ENCODE data around the gene ADORA1. TPM values are rescaled to one million over a fixed set of nuclear protein-coding genes. Genes with fewer than 3 reads are reported as not detected.

Gene ADORA1
- total RNA-seq, 2 experiments from 2014 or later = not detected

DNA sequence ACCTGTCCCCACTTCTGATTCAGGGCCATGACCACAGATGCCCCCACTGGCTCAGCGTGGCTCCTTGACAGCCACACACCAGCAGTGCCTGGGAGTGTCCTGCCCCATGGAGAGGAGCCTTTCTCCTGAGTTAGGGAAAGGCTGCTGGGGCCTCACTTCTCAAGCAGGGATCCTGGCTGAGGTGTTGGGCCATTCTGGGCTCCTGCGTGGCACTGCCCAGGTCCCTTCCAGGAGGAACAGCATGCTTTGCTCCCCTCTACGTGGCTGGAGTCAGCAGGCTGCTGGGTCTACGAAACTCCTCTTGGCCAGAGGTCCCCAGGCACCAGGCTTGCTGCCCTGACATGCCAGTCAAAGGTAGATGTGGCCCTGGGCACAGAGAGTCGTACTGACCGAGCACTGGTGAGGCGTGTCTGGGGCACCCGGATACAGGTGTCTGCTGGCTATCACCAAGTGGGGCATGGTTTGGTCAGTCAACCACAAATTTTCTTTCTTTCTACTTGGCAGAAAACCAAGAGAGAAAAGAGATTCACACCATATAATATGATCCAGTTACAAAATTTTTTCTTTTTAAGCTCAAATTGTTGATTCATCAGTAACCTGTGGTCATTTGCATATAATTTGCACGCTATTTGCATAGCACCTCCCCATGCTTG, 4.1 kb downstream of the ADORA1 start:
- POLR2A ChIA-PET = interaction anchor here (1.3 kb wide), 1 partner anchor 9 kb away, joined by 3 read pairs; no protein-coding TSS in a partner anchor
- intact Hi-C loops (cut with micrococcal nuclease; ENCODE audit: unreplicated experiment) = no loop called here
- Histone ChIP-seq H3K9me2 (ENCODE audit: insufficient read depth, low read length) (no peaks in the 10 kb centered on the region), H3K79me2 (ENCODE audit: insufficient read depth, low read depth, low read length) (no peaks in the 10 kb centered on the region), H3K4me3 (ENCODE audit: low read depth, low read length, poor library complexity, severe bottlenecking) (no peak overlapping the region), H3K27ac (ENCODE audit: low read depth, low read length, poor library complexity, severe bottlenecking) (no peak overlapping the region), H3K4me1 (ENCODE audit: insufficient read depth, low read length, poor library complexity, severe bottlenecking) (no peaks in the 10 kb centered on the region), H3K36me3 (ENCODE audit: insufficient read depth, low read length) (no peaks in the 10 kb centered on the region), H3K4me2 (ENCODE audit: low read length) (no peak overlapping the region), H3K9me3 (ENCODE audit: low read length) (no peaks in the 10 kb centered on the region), H2AFZ (ENCODE audit: low read length) (no peak overlapping the region), H4K20me1 (ENCODE audit: insufficient read depth, low read length) (no peaks in the 10 kb centered on the region)
- BruUV-seq (replicated peaks) = no TSS peak
- CTCF ChIA-PET (ENCODE audit: unreplicated experiment) = no interaction called here
- no peak for DNase-seq (ENCODE audit: low spot score)
- no peak for TF ChIP-seq EZH2phosphoT487 (IDR thresholded peaks at IDR 0.05; ENCODE audit: borderline replicate concordance, low read depth, low read length)
- TF ChIP-seq, protein P1, sequence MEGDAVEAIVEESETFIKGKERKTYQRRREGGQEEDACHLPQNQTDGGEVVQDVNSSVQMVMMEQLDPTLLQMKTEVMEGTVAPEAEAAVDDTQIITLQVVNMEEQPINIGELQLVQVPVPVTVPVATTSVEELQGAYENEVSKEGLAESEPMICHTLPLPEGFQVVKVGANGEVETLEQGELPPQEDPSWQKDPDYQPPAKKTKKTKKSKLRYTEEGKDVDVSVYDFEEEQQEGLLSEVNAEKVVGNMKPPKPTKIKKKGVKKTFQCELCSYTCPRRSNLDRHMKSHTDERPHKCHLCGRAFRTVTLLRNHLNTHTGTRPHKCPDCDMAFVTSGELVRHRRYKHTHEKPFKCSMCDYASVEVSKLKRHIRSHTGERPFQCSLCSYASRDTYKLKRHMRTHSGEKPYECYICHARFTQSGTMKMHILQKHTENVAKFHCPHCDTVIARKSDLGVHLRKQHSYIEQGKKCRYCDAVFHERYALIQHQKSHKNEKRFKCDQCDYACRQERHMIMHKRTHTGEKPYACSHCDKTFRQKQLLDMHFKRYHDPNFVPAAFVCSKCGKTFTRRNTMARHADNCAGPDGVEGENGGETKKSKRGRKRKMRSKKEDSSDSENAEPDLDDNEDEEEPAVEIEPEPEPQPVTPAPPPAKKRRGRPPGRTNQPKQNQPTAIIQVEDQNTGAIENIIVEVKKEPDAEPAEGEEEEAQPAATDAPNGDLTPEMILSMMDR (conservative IDR thresholded peaks at IDR 0.05; ENCODE audit: low read length) = no peak

DNA sequence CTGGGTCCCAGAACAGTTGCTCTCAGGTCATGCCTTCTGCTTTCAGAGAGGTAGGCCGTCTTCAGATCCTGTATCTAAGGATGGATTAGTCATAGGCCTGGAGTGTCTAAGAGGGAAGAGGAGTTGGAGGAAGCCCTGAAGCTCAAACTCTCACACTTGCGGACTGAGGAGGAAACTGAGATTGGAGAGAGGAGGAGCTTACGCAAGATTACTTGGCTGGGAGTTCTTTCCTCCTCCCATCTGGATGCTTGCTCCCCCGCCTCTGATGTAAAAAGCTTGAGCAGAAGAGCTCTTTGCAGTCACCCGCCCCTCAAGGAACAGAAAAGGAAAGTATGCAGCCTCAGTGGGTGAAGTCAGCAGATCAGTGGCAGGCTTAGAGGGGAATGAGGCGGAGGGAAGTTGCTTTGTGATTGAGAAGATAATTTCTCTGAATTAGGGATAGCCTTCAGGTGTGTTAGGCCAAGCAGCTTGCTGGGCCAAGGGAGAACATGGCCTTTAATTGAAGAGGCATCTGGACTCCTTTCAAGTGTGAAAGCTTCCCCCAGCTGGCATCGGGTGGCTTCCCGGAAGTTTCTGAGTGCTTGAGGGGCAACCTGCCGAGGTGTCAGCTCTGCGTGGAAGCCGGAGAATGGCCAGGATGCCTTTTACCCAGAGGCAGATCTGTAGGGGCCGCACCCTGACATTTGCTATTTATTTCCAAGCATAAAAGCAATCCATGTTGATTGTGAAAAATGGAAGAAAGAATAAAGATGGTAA, 6.6 kb downstream of the ADORA1 start:
- H3K79me2 ChIP-seq (ENCODE audit: insufficient read depth, low read depth, low read length) = no peaks in the 10 kb centered on the region
- H3K27ac ChIP-seq (ENCODE audit: low read depth, low read length, poor library complexity, severe bottlenecking) = no peak overlapping the region
- no peak overlapping the region for H3K4me2 ChIP-seq (ENCODE audit: low read length)
- H3K9me3 ChIP-seq (ENCODE audit: low read length) = no peaks in the 10 kb centered on the region
- intact Hi-C loops (cut with micrococcal nuclease; ENCODE audit: unreplicated experiment) = no loop called here
- no peaks in the 10 kb centered on the region for H3K9me2 ChIP-seq (ENCODE audit: insufficient read depth, low read length)
- H3K4me1 ChIP-seq (ENCODE audit: insufficient read depth, low read length, poor library complexity, severe bottlenecking) = no peaks in the 10 kb centered on the region
- POLR2A ChIA-PET = no interaction called here
- H3K4me3 ChIP-seq (ENCODE audit: low read depth, low read length, poor library complexity, severe bottlenecking) = no peak overlapping the region
- no peak overlapping the region for H2AFZ ChIP-seq (ENCODE audit: low read length)
- no TSS peak for BruUV-seq (replicated peaks)
- no peaks in the 10 kb centered on the region for H4K20me1 ChIP-seq (ENCODE audit: insufficient read depth, low read length)
- DNase-seq (ENCODE audit: low spot score) = no peak
- no peaks in the 10 kb centered on the region for H3K36me3 ChIP-seq (ENCODE audit: insufficient read depth, low read length)
- CTCF ChIA-PET (ENCODE audit: unreplicated experiment) = interaction anchor here (0.6 kb wide), 1 partner anchor 87 kb away, joined by 3 read pairs; no protein-coding TSS in a partner anchor
- TF ChIP-seq, protein P1 (conservative IDR thresholded peaks at IDR 0.05; ENCODE audit: low read length) = no peak
- TF ChIP-seq EZH2phosphoT487 (IDR thresholded peaks at IDR 0.05; ENCODE audit: borderline replicate concordance, low read depth, low read length) = no peak
